ENCODE results near the gene TH. TPM values are rescaled to one million over a fixed set of nuclear protein-coding genes. Genes with fewer than 3 reads are reported as not detected.

Gene TH
- total and polyA plus RNA-seq, 2 of the 8 experiments (the other 6 are each of a cell fraction or from before 2014, with no cell fraction given) = 0.09 TPM; not detected in 1

DNA sequence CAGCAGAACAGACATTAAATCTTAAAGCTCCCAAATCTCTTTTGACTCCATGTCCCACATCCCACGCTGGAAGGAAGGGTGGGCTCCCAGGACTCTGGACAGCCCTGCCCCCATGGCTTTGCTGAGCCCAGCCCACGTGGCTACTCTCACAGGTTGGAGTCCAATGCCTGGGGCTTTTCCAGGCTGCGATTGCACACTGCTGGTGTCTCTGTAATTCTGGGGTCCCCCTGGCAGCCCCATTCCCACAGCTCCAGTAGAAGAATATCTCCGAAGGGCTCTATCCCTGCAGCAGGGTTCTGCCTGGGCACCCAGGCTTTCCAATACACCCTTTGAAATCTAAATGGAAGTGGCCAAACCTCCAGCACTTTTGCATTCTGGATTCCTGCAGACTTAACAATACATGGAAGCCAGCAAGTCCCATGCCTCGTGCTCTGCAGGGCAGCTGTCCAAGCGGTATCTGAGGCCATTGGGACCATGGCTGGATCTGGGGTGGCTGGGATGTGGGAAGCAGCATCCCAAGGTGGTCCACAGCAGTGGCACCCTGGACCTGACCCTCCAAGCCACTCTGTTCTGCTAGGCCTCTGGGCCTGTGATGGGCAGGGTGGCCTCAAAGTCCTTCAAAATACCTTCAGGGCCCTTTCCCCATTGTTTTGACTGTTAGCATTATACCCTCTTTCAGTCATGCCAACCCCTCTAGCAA, 47.9 kb upstream of the TH start:
- peaks cover 0 to 2% (median under 1%) of the 10 kb centered on the region in 4 experiments; a peak in 1 of 7 replicates for H3K4me1 ChIP-seq (replicated peaks in 1 of 4; ENCODE audit: control insufficient read depth in 3 of 4, insufficient read depth in 4 of 4, low read length in 3 of 4)
- no peak overlapping the region for H3K18ac ChIP-seq (ENCODE audit: extremely low read depth, low read length)
- no peak overlapping the region; the same call in 1 of the 2 replicates for H4K8ac ChIP-seq (ENCODE audit: extremely low read depth, insufficient read depth, low read length)
- no peaks in the 10 kb centered on the region for H3K9me3 ChIP-seq (ENCODE audit: insufficient read depth in 2 of 2, low read depth in 1 of 2, low read length in 1 of 2)
- H3K4me2 ChIP-seq (ENCODE audit: insufficient read depth in 1 of 2, low read depth in 2 of 2, low read length in 2 of 2) = no peak overlapping the region
- no peak overlapping the region for H4K91ac ChIP-seq (replicated peaks; ENCODE audit: insufficient read length, low read length)
- no peak overlapping the region for H3K9ac ChIP-seq (replicated peaks in 1 of 4; ENCODE audit: extremely low read depth in 1 of 4, low read depth in 3 of 4, low read length in 3 of 4)
- DNase-seq (ENCODE audit: low read depth in 1 of 2, low spot score in 2 of 2) = no peak
- no peak for TF ChIP-seq GABPA (IDR thresholded peaks at IDR 0.05; ENCODE audit: borderline replicate concordance, insufficient read depth, low read length)
- no peak for TF ChIP-seq EP300 (IDR thresholded peaks at IDR 0.05; ENCODE audit: borderline replicate concordance in 1 of 2, low read depth in 2 of 2, low read length in 2 of 2)
- no peak for TF ChIP-seq POLR2A (IDR thresholded peaks at IDR 0.05; ENCODE audit: control extremely low read depth in 1 of 2, low read depth in 2 of 2, low read length in 2 of 2)
- no peak for TF ChIP-seq CBX8 (IDR thresholded peaks at IDR 0.05; ENCODE audit: borderline replicate concordance, low read depth, low read length)
- TF ChIP-seq, protein P1, sequence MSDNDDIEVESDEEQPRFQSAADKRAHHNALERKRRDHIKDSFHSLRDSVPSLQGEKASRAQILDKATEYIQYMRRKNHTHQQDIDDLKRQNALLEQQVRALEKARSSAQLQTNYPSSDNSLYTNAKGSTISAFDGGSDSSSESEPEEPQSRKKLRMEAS (IDR thresholded peaks at IDR 0.05) = no peak
- no peak for TF ChIP-seq KDM5A (IDR thresholded peaks at IDR 0.05; ENCODE audit: low read length)
- TF ChIP-seq HDAC2 (IDR thresholded peaks at IDR 0.05; ENCODE audit: borderline replicate concordance in 1 of 2, low read depth in 2 of 2, low read length in 2 of 2) = no peak
- TF ChIP-seq SP2 (IDR thresholded peaks at IDR 0.05; ENCODE audit: low read length) = no peak
- TF ChIP-seq RBBP5 (IDR thresholded peaks at IDR 0.05; ENCODE audit: borderline replicate concordance, low read depth, low read length) = no peak
- no peaks in the 10 kb centered on the region for H3K79me2 ChIP-seq (ENCODE audit: control insufficient read depth in 1 of 2, insufficient read depth in 2 of 2, low read length in 2 of 2)
- H3K36me3 ChIP-seq (ENCODE audit: control insufficient read depth in 2 of 4, insufficient read depth in 4 of 4, low read length in 3 of 4) = no peaks in the 10 kb centered on the region
- H3K4me3 ChIP-seq (ENCODE audit: extremely low read depth in 1 of 4, insufficient read depth in 2 of 4, low read depth in 3 of 4, low read length in 4 of 4) = no peak overlapping the region
- 0 out of 2 replicates have a peak overlapping the region, but pooled peaks have one; percentile 18 for H2BK15ac ChIP-seq (ENCODE audit: low read length)
- peaks cover 0 to 20% (median 4%) of the 10 kb centered on the region in 4 experiments; a peak in 4 of 7 replicates for H3K27me3 ChIP-seq (replicated peaks in 1 of 4; ENCODE audit: control insufficient read depth in 3 of 4, extremely low read depth in 1 of 4, insufficient read depth in 3 of 4, low read length in 3 of 4)
- H2BK5ac ChIP-seq (ENCODE audit: low read depth, low read length) = no peak overlapping the region
- no peak overlapping the region for H3K23ac ChIP-seq (ENCODE audit: insufficient read length)
- H4K20me1 ChIP-seq (replicated peaks in 1 of 2; ENCODE audit: control insufficient read depth in 1 of 2, insufficient read depth in 2 of 2, low read length in 2 of 2) = peaks cover 0 to 4% of the 10 kb centered on the region in 2 experiments
- no peak overlapping the region for H2BK20ac ChIP-seq (ENCODE audit: low read length)
- H2AK5ac ChIP-seq (ENCODE audit: low read depth, low read length) = no peak overlapping the region
- no peak overlapping the region for H2AFZ ChIP-seq (ENCODE audit: low read length)
- no peak overlapping the region for H2BK12ac ChIP-seq (ENCODE audit: low read depth, low read length)
- no peak overlapping the region for H3K4ac ChIP-seq (replicated peaks; ENCODE audit: insufficient read length, low read depth, low read length)
- no peak for FAIRE-seq
- 91% methylated on average over 6 of the region's 6 CpGs; no CpG with 5 or more reads in 1 of the 2 experiments for WGBS, 2 experiments (ENCODE audit: extremely low coverage in 1 of 2, insufficient coverage in 1 of 2, insufficient read length in 1 of 2, insufficient replicate concordance in 2 of 2, low coverage in 1 of 2, low lambda C conversion rate in 2 of 2, missing lambda C conversion rate in 1 of 2)
- no peak overlapping the region for H3K27ac ChIP-seq (ENCODE audit: low read depth, low read length)
- H3K14ac ChIP-seq (ENCODE audit: insufficient read length) = no peak overlapping the region
- ChIA-PET POLR2A (ENCODE audit: partially characterized antibody) (interaction anchor here (1.5 kb wide), 1 partner anchor 10 kb away, joined by 4 read pairs; no protein-coding TSS in a partner anchor), CTCF (ENCODE audit: partially characterized antibody) (interaction anchor here (1.0 kb wide), 1 partner anchor 79 kb away, joined by 3 read pairs; no protein-coding TSS in a partner anchor)
- peaks cover 3% of the 10 kb centered on the region; the same call in 1 of the 2 replicates for H3K23me2 ChIP-seq (ENCODE audit: low read depth, low read length)
- no peaks in the 10 kb centered on the region for H3K79me1 ChIP-seq (ENCODE audit: low read depth, low read length)
- H2BK120ac ChIP-seq (replicated peaks; ENCODE audit: low read depth, low read length) = no peak overlapping the region
- no peak overlapping the region for H3K56ac ChIP-seq (replicated peaks; ENCODE audit: insufficient read length, low read depth, low read length)
- no peak overlapping the region for H4K5ac ChIP-seq (ENCODE audit: insufficient read length, low read depth, low read length)
